SK-N-SH (cell line): ENCODE results near the gene PPDPF. TPM values are rescaled to one million over a fixed set of nuclear protein-coding genes. Genes with fewer than 3 reads are reported as not detected.

Experiments used
- CTCF ChIA-PET: fragments of 300-600, 350-600 bp; formaldehyde crosslinking; extraction: SDS; loops from one replicate; lab custom pipeline; 2021; lab: Yijun Ruan, JAX
- POLR2A ChIA-PET: fragments of 350-600 bp; sonication (Branson Sonifier 250); formaldehyde crosslinking; extraction: SDS; loops from one replicate; lab custom pipeline; 2020; ENCODE audit warnings: antibody characterized with exemption, inconsistent platforms; lab: Yijun Ruan, JAX
- DNase-seq: peaks from one replicate; pipeline ENCODE4 v3.0.0; 2012
- H2AFZ ChIP-seq: fragments of 200-600 bp; sonication (generic); 2 replicates; pipeline ENCODE4 v1.8.1; 2016; ENCODE audit warnings: antibody characterized with exemption, mild to moderate bottlenecking, low read depth
- H3F3A ChIP-seq: fragments of 200-600 bp; sonication (generic); replicated peaks from 2 replicates; pipeline ENCODE3; 2016; ENCODE audit warnings: antibody characterized with exemption, mild to moderate bottlenecking; ENCODE audit not compliant: insufficient read depth
- H3K27ac ChIP-seq, 2 experiments: fragments of 200-500 bp in 1 of 2; fragments of 200-600 bp in 1 of 2; sonication (Bioruptor generic) in 1 of 2; sonication (generic), shearing (Covaris generic) in 1 of 2; 2 replicates each; pipeline versions ENCODE4 v1.5.1 to v1.6.1; 2014 to 2016; ENCODE audit warnings: low read depth in 2 of 2, inconsistent platforms in 1 of 2, low read length in 1 of 2, mild to moderate bottlenecking in 1 of 2, mixed read lengths in 1 of 2
- H3K27me3 ChIP-seq: fragments of 200-600 bp; sonication (generic), shearing (Covaris generic); 2 replicates; pipeline ENCODE4 v1.6.1; 2016; ENCODE audit warnings: mixed run types; ENCODE audit not compliant: insufficient read depth
- H3K36me3 ChIP-seq, 2 experiments: fragments of 200-500 bp in 1 of 2; fragments of 200-600 bp in 1 of 2; sonication (Bioruptor generic) in 1 of 2; sonication (generic) in 1 of 2; replicated peaks in 1 of 2; 2 replicates each; pipeline versions ENCODE3 to v1.5.1; 2014 to 2016; ENCODE audit warnings: low read length in 1 of 2, mild to moderate bottlenecking in 1 of 2; ENCODE audit not compliant: insufficient read depth in 2 of 2, control insufficient read depth in 1 of 2
- H3K4me1 ChIP-seq, 2 experiments: fragments of 200-500 bp in 1 of 2; fragments of 200-600 bp in 1 of 2; sonication (Bioruptor generic) in 1 of 2; sonication (generic), shearing (Covaris generic) in 1 of 2; 2 replicates each; pipeline versions ENCODE4 v1.5.1 to v1.6.1; 2014 to 2016; ENCODE audit warnings: low read depth in 1 of 2, low read length in 1 of 2, mixed run types in 1 of 2; ENCODE audit not compliant: insufficient read depth in 2 of 2, control insufficient read depth in 1 of 2
- H3K4me2 ChIP-seq: fragments of 200-600 bp; sonication (generic), shearing (Covaris generic); 2 replicates; pipeline ENCODE4 v1.6.1; 2017; ENCODE audit warnings: mixed run types
- H3K4me3 ChIP-seq, 2 experiments: fragments of 200-500 bp in 1 of 2; fragments of 200-600 bp in 1 of 2; sonication (Bioruptor generic) in 1 of 2; sonication (generic), shearing (Covaris generic) in 1 of 2; 2 replicates each; pipeline versions ENCODE4 v1.5.1 to v1.8.1; 2014 to 2016; ENCODE audit warnings: low read depth in 2 of 2, inconsistent platforms in 1 of 2, low read length in 1 of 2, mild to moderate bottlenecking in 1 of 2, mixed read lengths in 1 of 2, moderate library complexity in 1 of 2
- H3K79me2 ChIP-seq: fragments of 200-600 bp; sonication (generic); 2 replicates; pipeline ENCODE4 v1.8.1; 2017; ENCODE audit warnings: mild to moderate bottlenecking; ENCODE audit not compliant: insufficient read depth
- H3K9ac ChIP-seq: fragments of 200-600 bp; sonication (generic); 2 replicates; pipeline ENCODE4 v1.6.1; 2017; ENCODE audit warnings: mixed run types
- H3K9me2 ChIP-seq: fragments of 200-600 bp; sonication (generic); 2 replicates; pipeline ENCODE4 v1.6.1; 2017; ENCODE audit warnings: mixed run types
- H3K9me3 ChIP-seq: fragments of 200-600 bp; sonication (generic); 2 replicates; pipeline ENCODE4 v1.6.1; 2017; ENCODE audit warnings: mixed run types, mild to moderate bottlenecking, moderate library complexity
- H4K20me1 ChIP-seq: fragments of 200-600 bp; sonication (generic); 2 replicates; pipeline ENCODE4 v1.6.1; 2017; ENCODE audit warnings: mild to moderate bottlenecking, mixed run types; ENCODE audit not compliant: insufficient read depth
- CHD2 ChIP-seq: fragments of 150-350 bp; IDR thresholded peaks from 2 replicates; pipeline ENCODE4 v1.6.1; 2018; ENCODE audit warnings: low read length; ENCODE audit not compliant: partially characterized antibody
- ELF1 ChIP-seq: IDR thresholded peaks from 2 replicates; pipeline ENCODE4 v1.4.0; 2012
- EZH2phosphoT487 ChIP-seq: fragments of 200-600 bp; sonication (generic); IDR thresholded peaks from 2 replicates; pipeline ENCODE4 v1.6.1; 2017; ENCODE audit warnings: low read depth, mixed run types, mild to moderate bottlenecking, antibody characterized with exemption, moderate library complexity, borderline replicate concordance
- FOSL2 ChIP-seq: IDR thresholded peaks from 2 replicates; pipeline ENCODE4 v1.4.0; 2012; ENCODE audit warnings: low read depth, mild to moderate bottlenecking, moderate library complexity, borderline replicate concordance
- GABPA ChIP-seq: IDR thresholded peaks from 2 replicates; pipeline ENCODE4 v1.4.0; 2012; ENCODE audit warnings: low read depth, mild to moderate bottlenecking
- JUND ChIP-seq: IDR thresholded peaks from 2 replicates; pipeline ENCODE4 v1.4.0; 2012
- MXI1 ChIP-seq: IDR thresholded peaks from 2 replicates; pipeline ENCODE4 v1.6.1; 2012; ENCODE audit warnings: mild to moderate bottlenecking, low read depth, low read length, improper control_type of control experiment
- NFIC ChIP-seq: IDR thresholded peaks from 2 replicates; pipeline ENCODE4 v1.4.0; 2012; ENCODE audit warnings: borderline replicate concordance
- RAD21 ChIP-seq: IDR thresholded peaks from 2 replicates; pipeline ENCODE4 v1.6.1; 2012; ENCODE audit warnings: mild to moderate bottlenecking, low read length
- RCOR1 ChIP-seq: fragments of 150-350 bp; IDR thresholded peaks from 2 replicates; pipeline ENCODE4 v1.6.1; 2017; ENCODE audit warnings: antibody characterized with exemption, low read length
- REST ChIP-seq: IDR thresholded peaks from 2 replicates; pipeline ENCODE4 v1.6.1; 2012; ENCODE audit warnings: mild to moderate bottlenecking, low read depth, low read length, moderate library complexity
- RFX5 ChIP-seq: IDR thresholded peaks from 2 replicates; pipeline ENCODE4 v1.6.1; 2012; ENCODE audit warnings: mild to moderate bottlenecking, improper control_type of control experiment, low read length
- RXRA ChIP-seq: IDR thresholded peaks from 2 replicates; pipeline ENCODE4 v1.4.0; 2012; ENCODE audit warnings: low read depth, mild to moderate bottlenecking, borderline replicate concordance
- TAF1 ChIP-seq: IDR thresholded peaks from 2 replicates; pipeline ENCODE4 v1.6.1; 2012; ENCODE audit warnings: low read depth, mild to moderate bottlenecking, low read length, moderate library complexity, borderline replicate concordance
- TEAD4 ChIP-seq: IDR thresholded peaks from 2 replicates; pipeline ENCODE4 v1.4.0; 2012; ENCODE audit warnings: mild to moderate bottlenecking, borderline replicate concordance; ENCODE audit not compliant: insufficient read depth
- USF2 ChIP-seq: fragments of 150-350 bp; IDR thresholded peaks from 2 replicates; pipeline ENCODE4 v1.6.1; 2017; ENCODE audit warnings: antibody characterized with exemption, low read length, low read depth, borderline replicate concordance
- YY1 ChIP-seq: IDR thresholded peaks from 2 replicates; pipeline ENCODE4 v1.4.0; 2012; ENCODE audit warnings: low read depth, mild to moderate bottlenecking
- WGBS: methylation state at CpG from one replicate; pipeline ENCODE4 v1.1.6; 2017; ENCODE audit warnings: low lambda C conversion rate; 5-methylcytosine and 5-hydroxymethylcytosine counted together
- polyA plus RNA-seq, 3 experiments: library from polyadenylated mRNA; depleted of rRNA; stranded (reverse); fragments of >200 nt; gene quantifications; 2 replicates each; pipeline ENCODE4 v1.2.3, GENCODE V29; 2012
- TF ChIP-seq, protein P1 (sequence below): fragments of 200-600 bp; sonication (generic); IDR thresholded peaks from 2 replicates; pipeline ENCODE4 v1.6.1; 2017; ENCODE audit warnings: antibody characterized with exemption, mild to moderate bottlenecking, moderate library complexity

PPDPF gene
- polyA plus RNA-seq, 1 of the 3 experiments (the other 2 are of a cell fraction) = 71.4 TPM

- CTCF ChIA-PET = interaction anchor here (0.8 to 5.2 kb wide), 11 partner anchors 11 to 503 kb away, joined by 3 to 24 read pairs (median 8); partner anchors contain the start of gene PPDPF
- peaks cover 26% of the 10 kb centered on the region for H3K27me3 ChIP-seq
- TF ChIP-seq MXI1 (peak; percentile 51; the same call in 1 of the 2 replicates), NFIC (no peak), JUND (no peak), YY1 (no peak)
Observed at GRCh38 chr20:63471002-63471716, 49.4 kb upstream of the PPDPF start.

DNA sequence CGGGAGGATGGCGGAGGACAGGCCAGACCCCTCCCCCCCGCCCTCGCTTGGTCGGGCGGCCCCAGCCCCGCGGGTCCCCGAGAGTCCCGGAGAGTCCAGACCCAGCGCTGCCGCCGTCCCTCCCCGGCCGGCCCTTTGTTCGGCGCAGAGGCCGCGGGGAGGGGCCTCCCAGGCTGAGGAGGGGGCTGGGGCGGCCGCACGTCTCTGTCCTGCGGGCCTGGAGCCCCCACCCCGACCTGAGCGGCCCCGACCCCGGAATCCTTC is 48.9 kb upstream of the PPDPF start:
- TF ChIP-seq FOSL2 (no peak), REST (no peak), JUND (no peak), GABPA (no peak), TAF1 (no peak), USF2 (no peak), RFX5 (no peak), ELF1 (no peak), TEAD4 (no peak), RXRA (no peak), RAD21 (no peak), RCOR1 (no peak), EZH2phosphoT487 (no peak), CHD2 (no peak)
- TF ChIP-seq, protein P1, sequence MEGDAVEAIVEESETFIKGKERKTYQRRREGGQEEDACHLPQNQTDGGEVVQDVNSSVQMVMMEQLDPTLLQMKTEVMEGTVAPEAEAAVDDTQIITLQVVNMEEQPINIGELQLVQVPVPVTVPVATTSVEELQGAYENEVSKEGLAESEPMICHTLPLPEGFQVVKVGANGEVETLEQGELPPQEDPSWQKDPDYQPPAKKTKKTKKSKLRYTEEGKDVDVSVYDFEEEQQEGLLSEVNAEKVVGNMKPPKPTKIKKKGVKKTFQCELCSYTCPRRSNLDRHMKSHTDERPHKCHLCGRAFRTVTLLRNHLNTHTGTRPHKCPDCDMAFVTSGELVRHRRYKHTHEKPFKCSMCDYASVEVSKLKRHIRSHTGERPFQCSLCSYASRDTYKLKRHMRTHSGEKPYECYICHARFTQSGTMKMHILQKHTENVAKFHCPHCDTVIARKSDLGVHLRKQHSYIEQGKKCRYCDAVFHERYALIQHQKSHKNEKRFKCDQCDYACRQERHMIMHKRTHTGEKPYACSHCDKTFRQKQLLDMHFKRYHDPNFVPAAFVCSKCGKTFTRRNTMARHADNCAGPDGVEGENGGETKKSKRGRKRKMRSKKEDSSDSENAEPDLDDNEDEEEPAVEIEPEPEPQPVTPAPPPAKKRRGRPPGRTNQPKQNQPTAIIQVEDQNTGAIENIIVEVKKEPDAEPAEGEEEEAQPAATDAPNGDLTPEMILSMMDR = no peak
- TF ChIP-seq, all 33 proteins: peak for 0
- H2AFZ ChIP-seq = no peak overlapping the region
- no peaks in the 10 kb centered on the region for H3K9me3 ChIP-seq
- H3K9ac ChIP-seq = no peak overlapping the region
- POLR2A ChIA-PET = interaction anchor here (1.3 to 1.7 kb wide), 2 partner anchors 8 to 14 kb away, joined by 6 to 8 read pairs; no protein-coding TSS in a partner anchor
- CTCF ChIA-PET = interaction anchor here (1.0 to 5.2 kb wide), 7 partner anchors 11 to 47 kb away, joined by 3 to 24 read pairs (median 12); no protein-coding TSS in a partner anchor
- no peaks in the 10 kb centered on the region for H3F3A ChIP-seq
- H3K79me2 ChIP-seq = no peaks in the 10 kb centered on the region
- no peak overlapping the region; the same call in 1 of the 2 replicates for H3K4me2 ChIP-seq
- DNase-seq = no peak
- no peaks in the 10 kb centered on the region for H3K36me3 ChIP-seq
- H3K4me1 ChIP-seq = peaks cover 0 to 57% of the 10 kb centered on the region in 2 experiments; a peak in 1 of 4 replicates
- peaks cover 26% of the 10 kb centered on the region for H3K27me3 ChIP-seq
- H4K20me1 ChIP-seq = no peaks in the 10 kb centered on the region
- peak overlapping the region in 1 of 2 experiments; percentile 56; a peak in 2 of 4 replicates for H3K4me3 ChIP-seq
- peak overlapping the region in 1 of 2 experiments; percentile 86; a peak in 2 of 4 replicates for H3K27ac ChIP-seq
- WGBS = no CpG with 5 or more reads among the region's 27 CpGs
- no peaks in the 10 kb centered on the region for H3K9me2 ChIP-seq

More at GRCh38 chr20:63471002-63471716, 49.4 kb upstream of the PPDPF start:
- Histone ChIP-seq H3K9me2 (no peaks in the 10 kb centered on the region), H4K20me1 (no peaks in the 10 kb centered on the region), H3K4me3 (peak overlapping the region in 1 of 2 experiments; percentile 56; a peak in 2 of 4 replicates), H3K27ac (peak overlapping the region in 1 of 2 experiments; percentile 86; a peak in 2 of 4 replicates), H3F3A (no peaks in the 10 kb centered on the region), H3K9me3 (no peaks in the 10 kb centered on the region), H3K36me3 (no peaks in the 10 kb centered on the region), H3K79me2 (no peaks in the 10 kb centered on the region), H3K9ac (no peak overlapping the region), H3K4me2 (no peak overlapping the region), H3K4me1 (peaks cover 0 to 60% of the 10 kb centered on the region in 2 experiments; a peak in 1 of 4 replicates), H2AFZ (no peak overlapping the region)
- DNase-seq = peak; percentile 83
- POLR2A ChIA-PET = interaction anchor here (0.6 to 1.7 kb wide), 5 partner anchors 8 to 31 kb away, joined by 3 to 8 read pairs (median 5); no protein-coding TSS in a partner anchor
- 27% methylated on average over 17 of the region's 46 CpGs for WGBS
